Measurements from ENCODE around the gene FGF12. TPM values are rescaled to one million over a fixed set of nuclear protein-coding genes. Genes with fewer than 3 reads are reported as not detected.
A peak's percentile ranks its signal among the peaks of the same experiment; 100 is the strongest.

The FGF12 gene
- total RNA-seq, 1 donor from 2014 or later = 2.1 TPM

GRCh38 chr3:192514081-192514753, 213.1 kb downstream of the FGF12 start:
- DNase-seq (ENCODE audit: extremely low read depth, low read depth, low spot score) = no peak

- DNase-seq (ENCODE audit: extremely low read depth, low read depth, low spot score) = no peak
Observed at GRCh38 chr3:192505731-192506130, 221.6 kb downstream of the FGF12 start.

- no peak for DNase-seq (ENCODE audit: extremely low read depth, low read depth, low spot score)
Observed at GRCh38 chr3:192501401-192501800, 225.9 kb downstream of the FGF12 start.

- DNase-seq (ENCODE audit: extremely low read depth, low read depth, low spot score) = no peak
Observed at GRCh38 chr3:192496905-192497587, 230.3 kb downstream of the FGF12 start.

GRCh38 chr3:192494174-192494573, 233.2 kb downstream of the FGF12 start:
- DNase-seq (ENCODE audit: extremely low read depth, low read depth, low spot score) = peak; percentile 77

GRCh38 chr3:192490720-192491119, 236.6 kb downstream of the FGF12 start:
- DNase-seq (ENCODE audit: extremely low read depth, low read depth, low spot score) = no peak

GRCh38 chr3:192489579-192489978, 237.8 kb downstream of the FGF12 start:
- no peak for DNase-seq (ENCODE audit: extremely low read depth, low read depth, low spot score)

- DNase-seq (ENCODE audit: extremely low read depth, low read depth, low spot score) = no peak
Observed at GRCh38 chr3:192487033-192487432, 240.3 kb downstream of the FGF12 start.

- no peak for DNase-seq (ENCODE audit: extremely low read depth, low read depth, low spot score)
Observed at GRCh38 chr3:192482809-192483208, 244.5 kb downstream of the FGF12 start.

- no peak for DNase-seq (ENCODE audit: extremely low read depth, low read depth, low spot score)
Observed at GRCh38 chr3:192482391-192482790, 244.9 kb downstream of the FGF12 start.

GRCh38 chr3:192481638-192482037, 245.7 kb downstream of the FGF12 start:
- no peak for DNase-seq (ENCODE audit: extremely low read depth, low read depth, low spot score)

GRCh38 chr3:192467230-192468140, 259.9 kb downstream of the FGF12 start:
- DNase-seq (ENCODE audit: extremely low read depth, low read depth, low spot score) = no peak

GRCh38 chr3:192449036-192449435, 278.3 kb downstream of the FGF12 start:
- DNase-seq (ENCODE audit: extremely low read depth, low read depth, low spot score) = no peak

- DNase-seq (ENCODE audit: extremely low read depth, low read depth, low spot score) = no peak
Observed at GRCh38 chr3:192445770-192446644, 281.3 kb downstream of the FGF12 start.

- DNase-seq (ENCODE audit: extremely low read depth, low read depth, low spot score) = no peak
Observed at GRCh38 chr3:192444791-192445106, 282.6 kb downstream of the FGF12 start.

GRCh38 chr3:192444096-192444790, 283.1 kb downstream of the FGF12 start:
- peak; percentile 27 for DNase-seq (ENCODE audit: extremely low read depth, low read depth, low spot score)

- DNase-seq (ENCODE audit: extremely low read depth, low read depth, low spot score) = no peak
Observed at GRCh38 chr3:192435241-192435640, 292.1 kb downstream of the FGF12 start.

- DNase-seq (ENCODE audit: extremely low read depth, low read depth, low spot score) = no peak
Observed at GRCh38 chr3:192434186-192434585, 293.2 kb downstream of the FGF12 start.

- DNase-seq (ENCODE audit: extremely low read depth, low read depth, low spot score) = no peak
Observed at GRCh38 chr3:192433704-192434103, 293.6 kb downstream of the FGF12 start.

- no peak for DNase-seq (ENCODE audit: extremely low read depth, low read depth, low spot score)
Observed at GRCh38 chr3:192422997-192423342, 304.4 kb downstream of the FGF12 start.
